Epithelial cell of prostate (primary cell): ENCODE measurements around the gene SORCS2.

Source experiments
- DNase-seq: peaks from one replicate; pipeline ENCODE4 v3.0.0-alpha.2; 2011; ENCODE audit warnings: low read depth, low spot score
- H3K27ac ChIP-seq: fragments of 450-650 bp; 2 replicates; pipeline ENCODE4 v1.5.1; 2017; ENCODE audit warnings: mild to moderate bottlenecking

Gene SORCS2

DNA sequence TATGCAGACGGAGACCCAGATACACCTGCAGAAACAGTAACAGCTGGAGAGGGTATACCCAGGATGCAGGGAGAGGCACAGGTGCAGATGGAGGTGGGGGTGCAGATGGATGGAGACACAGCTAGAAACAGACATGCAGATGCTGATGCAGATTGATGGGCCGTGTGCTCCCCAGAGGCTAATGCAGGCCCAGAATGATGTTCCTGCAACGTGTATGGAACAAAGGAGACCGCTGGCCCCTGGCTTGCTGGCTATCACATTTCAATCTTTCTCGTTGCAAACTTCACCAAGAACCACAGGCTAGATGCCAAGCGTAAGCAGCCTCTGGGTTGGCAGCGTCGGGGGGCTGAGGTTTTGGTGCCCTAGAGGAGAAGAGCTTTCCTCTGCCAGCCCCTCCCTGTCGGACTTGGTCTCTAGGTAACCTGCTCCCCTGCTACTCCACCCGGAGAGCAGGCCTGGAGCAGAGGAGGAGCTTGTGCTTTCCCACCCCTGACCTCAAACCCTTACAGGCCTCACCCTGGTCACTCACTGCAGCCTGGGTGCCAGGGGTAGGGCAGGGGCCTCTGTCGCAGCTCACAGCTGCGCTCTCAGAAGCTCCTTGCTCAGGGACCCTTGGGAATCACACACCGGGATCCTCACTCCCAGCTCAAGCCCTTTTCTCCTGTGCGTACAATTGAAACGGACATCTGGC lies 311.4 kb downstream of the SORCS2 start:
- no peak overlapping the region for H3K27ac ChIP-seq
- no peak for DNase-seq

DNA sequence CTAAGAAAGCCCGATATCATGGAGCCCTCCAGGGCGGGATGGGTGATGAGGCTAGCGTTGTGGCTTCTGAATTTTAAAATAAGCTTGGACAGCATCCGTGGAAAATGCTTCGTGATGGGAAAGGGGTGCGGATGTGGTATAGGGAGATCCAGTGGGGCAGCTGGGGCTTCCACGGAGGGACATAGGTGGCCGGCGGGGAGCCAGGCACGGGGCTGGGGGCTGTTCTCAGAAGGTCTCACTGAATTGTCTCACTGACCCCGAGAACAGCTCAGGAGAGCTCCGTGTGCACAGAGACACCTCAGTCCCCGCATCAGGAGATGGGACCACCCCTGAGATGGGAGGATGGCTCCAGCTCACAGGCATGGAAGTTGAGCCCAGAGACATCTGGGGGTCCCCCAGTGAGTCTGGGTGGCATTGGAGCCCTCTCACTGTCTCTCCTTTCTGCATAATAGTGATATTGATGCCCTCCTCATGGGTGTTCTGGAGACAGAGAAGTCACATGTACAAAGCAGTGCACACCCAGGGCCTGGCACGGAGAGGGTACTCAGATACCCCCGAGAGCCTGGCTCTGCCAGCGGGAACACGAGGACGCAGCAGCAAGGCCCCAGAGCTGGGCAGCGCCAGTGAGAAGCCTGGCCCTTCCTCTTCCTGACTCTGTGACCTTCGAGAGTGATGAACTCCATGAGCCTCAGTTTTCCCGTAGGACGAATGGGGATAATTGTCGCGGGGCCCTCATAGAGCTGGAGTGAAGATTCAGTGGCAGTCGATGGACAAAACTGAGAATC lies 313.0 kb downstream of the SORCS2 start:
- DNase-seq = no peak
- H3K27ac ChIP-seq = no peak overlapping the region

DNA sequence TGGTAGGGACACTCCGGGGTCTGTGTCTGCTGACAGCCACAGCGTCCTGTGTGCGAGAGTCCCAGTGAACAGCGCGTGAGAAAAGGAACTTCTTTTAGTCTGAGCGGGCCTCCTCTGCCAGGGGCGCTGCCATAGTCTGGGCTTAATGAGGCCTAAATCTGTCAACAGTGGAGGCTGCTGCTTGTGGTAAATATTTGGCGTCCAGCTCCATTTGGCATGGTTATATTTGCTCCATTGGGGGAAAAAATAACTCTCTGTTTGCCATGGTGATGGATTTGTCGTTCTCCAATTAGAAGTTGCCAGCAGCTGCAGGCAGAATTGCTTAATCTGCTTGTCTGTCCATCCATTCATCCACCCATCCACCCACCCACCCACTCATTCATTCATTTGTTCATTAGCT lies 313.8 kb downstream of the SORCS2 start:
- DNase-seq = no peak
- no peak overlapping the region for H3K27ac ChIP-seq

DNA sequence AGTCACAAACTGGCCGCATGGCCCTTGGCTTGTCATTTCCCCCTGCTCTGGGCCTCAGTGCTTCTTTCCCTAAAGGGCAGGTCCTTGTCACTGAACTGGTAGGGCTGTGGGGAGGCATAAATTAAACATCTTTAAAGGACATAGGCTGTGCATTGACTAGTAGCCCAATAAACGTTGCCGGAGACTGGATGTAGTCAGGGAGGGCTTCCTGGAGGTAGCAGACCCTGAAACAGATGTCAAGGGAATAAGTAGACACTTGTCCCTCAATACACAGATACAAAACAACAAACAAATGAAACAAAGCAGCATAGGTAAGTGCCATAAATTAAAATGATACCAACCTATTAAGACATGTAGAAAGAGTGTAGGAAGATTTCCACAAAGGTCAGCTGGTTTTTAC lies 314.2 kb downstream of the SORCS2 start:
- DNase-seq = no peak
- no peak overlapping the region for H3K27ac ChIP-seq

DNA sequence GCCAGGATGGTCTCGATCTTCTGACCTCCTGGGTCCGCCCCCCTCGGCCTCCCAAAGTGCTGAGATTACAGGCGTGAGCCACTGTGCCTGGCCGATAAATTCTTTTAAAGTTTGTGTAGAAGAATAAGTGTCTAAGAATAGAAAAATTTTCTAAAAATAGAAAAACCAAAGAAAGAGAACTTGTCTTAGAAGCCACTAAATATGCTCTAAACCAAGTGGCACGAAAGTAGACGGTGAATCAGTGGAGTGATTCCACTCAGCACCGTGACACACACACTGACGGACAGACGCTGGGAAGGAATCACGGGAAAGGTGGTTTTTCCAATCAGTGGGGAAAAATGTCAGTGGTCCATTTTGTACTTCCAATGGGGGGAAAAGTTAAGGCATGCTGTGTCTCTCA lies 315.0 kb downstream of the SORCS2 start:
- H3K27ac ChIP-seq = no peak overlapping the region
- DNase-seq = no peak

DNA sequence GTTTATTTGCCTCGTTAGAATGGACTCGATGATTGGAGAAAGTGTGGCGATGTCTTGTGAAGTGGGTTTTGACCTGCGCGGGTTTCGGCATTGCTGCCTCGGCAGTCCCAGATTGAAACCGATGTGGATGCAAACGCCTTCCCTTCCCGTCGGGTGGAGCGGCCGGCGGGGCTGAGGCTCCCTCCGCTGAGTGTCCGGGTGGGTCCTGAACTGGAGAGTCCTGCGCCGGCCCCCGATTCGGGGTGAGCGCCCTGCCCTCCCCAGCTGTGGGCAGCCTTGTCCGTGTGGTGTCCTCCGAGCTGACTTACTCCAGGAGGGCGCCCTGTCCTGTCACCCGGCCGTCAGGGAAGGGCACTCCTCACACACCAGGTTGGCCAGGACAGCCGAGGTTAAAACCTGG lies 317.7 kb downstream of the SORCS2 start:
- DNase-seq = no peak
- no peak overlapping the region for H3K27ac ChIP-seq

DNA sequence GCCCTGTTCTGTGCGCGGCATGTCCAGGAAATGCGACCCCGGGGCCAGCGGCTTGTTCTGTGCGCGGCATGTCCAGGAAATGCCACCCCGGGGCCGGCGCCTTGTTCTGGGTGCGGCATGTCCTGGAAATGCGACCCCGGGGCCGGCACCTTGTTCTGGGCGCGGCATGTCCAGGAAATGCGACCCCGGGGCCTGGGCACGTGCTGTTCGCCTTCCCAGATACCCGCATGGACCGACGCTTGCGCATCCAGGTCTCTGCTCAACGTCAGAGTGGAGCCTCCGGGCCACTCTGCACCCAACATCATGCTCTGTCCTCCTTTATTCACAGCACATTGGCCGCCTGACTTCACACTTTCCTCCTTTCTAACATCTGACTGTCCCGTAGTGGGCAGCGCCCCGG lies 318.2 kb downstream of the SORCS2 start:
- no peak for DNase-seq
- H3K27ac ChIP-seq = no peak overlapping the region

DNA sequence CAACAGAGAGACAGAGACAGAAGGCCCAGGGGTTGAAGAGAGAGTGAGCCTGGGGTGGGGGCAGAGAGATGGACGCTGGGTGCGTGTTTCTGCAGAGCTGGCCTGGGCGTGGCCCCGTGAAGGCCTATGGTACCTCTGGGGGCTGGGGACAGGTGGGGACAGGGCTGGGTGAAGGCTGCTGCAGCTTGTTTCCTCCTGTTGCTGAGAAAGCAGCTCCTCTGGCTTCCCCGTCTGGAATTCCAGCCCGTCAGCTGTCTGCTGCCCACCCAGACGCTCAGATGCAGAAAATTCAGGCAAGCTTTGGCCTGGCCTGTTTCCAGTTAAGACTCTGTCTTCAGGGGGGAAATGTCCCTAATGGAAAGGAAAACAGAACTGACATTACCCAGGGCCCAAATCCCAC lies 319.2 kb downstream of the SORCS2 start:
- no peak overlapping the region for H3K27ac ChIP-seq
- no peak for DNase-seq

DNA sequence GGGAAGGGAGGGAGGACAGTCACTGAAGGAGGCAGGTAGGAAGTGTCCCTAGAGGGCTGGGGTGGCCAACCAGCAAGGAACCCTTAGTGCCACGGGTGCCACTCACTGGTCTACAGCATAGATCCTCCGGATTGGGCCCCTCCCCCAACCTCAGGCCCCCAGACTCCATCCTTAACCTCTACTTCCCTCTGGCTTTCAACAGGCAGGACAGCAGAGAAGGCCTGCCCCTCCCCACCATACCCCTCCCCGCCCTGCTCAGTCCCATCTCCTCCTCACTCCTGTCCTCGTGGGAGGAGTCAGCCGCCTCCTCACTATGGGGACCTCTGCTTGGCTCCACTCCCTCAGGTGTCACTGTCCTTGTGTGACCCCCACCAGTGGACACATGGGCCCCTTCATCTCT lies 320.1 kb downstream of the SORCS2 start:
- H3K27ac ChIP-seq = no peak overlapping the region
- no peak for DNase-seq

DNA sequence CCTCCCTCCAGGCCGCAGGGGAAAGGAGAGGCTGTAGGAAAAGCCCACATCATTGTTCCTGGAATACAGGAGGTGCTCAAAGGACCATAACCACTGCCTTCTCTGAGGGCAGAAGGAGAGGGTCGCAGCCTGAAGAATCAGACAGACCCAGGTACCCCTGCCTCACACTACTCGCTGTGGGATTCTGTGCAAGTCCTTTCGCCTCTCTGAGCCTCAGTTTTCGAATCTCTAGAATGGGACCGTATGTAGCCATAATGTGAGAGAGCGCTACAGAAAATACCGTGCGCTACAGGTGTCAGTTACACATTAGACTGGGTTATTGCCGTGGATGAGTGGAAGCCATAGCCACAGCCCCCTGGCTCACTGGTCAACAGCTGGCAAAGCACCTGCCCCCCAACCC lies 320.6 kb downstream of the SORCS2 start:
- no peak overlapping the region for H3K27ac ChIP-seq
- no peak for DNase-seq

DNA sequence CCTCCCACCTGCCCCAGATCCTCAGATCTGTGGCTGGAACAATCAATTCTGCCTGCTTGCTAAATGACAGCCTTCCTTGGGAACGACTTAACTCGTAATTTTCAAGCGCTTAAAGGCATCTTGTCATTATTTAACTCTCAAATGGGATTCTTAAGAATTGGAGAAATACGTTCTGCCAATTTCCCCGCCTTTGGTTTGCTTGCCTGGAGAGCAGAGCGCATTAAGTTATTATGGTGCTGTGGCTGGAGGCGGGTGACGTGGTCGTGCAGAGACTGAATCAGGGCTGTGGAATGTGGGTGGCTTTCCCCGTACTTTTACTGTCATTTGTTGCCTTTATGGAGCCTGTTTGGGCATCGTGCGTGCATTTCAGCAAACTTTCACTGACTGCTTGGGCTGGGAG lies 321.3 kb downstream of the SORCS2 start:
- no peak overlapping the region for H3K27ac ChIP-seq
- DNase-seq = no peak

DNA sequence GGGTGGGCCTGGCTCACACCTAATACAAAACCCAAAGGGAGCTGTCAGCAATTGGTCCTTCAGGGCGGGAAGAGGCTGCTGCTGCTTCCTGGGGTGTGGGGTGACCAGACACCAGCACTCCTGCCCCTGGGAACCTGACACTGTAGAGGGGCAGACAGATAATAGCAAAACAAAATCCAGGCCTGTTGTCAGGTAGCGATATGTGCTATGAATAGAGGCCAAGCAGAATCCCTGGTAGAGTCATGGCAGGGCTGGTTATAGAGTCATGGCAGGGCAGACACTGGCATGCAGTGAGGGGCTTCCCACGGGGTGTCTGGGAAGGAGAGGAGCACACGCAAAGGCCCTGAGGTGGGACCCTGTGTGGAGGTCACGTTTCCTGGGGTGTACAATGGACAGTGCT lies 321.9 kb downstream of the SORCS2 start:
- DNase-seq = no peak
- no peak overlapping the region for H3K27ac ChIP-seq

DNA sequence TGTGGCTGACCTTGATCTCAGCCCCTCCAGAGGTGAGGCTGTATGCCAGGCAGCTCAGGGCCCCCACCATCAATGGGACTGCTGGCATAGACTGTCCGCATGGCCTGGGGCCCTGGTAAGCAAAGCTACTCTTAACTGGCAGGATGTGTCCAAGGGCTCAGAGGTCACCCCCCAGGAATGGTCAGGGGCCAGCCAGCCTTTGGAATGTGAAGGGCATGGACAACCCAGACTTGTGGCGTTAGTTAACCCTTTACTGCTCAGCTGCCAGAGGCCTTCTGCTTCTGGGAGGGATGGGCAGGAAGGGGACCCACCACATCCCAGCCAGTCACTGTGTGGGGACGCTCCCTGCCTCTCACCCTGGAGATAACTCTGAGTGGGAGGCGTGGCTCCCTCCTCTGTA lies 322.5 kb downstream of the SORCS2 start:
- no peak overlapping the region for H3K27ac ChIP-seq
- DNase-seq = no peak

DNA sequence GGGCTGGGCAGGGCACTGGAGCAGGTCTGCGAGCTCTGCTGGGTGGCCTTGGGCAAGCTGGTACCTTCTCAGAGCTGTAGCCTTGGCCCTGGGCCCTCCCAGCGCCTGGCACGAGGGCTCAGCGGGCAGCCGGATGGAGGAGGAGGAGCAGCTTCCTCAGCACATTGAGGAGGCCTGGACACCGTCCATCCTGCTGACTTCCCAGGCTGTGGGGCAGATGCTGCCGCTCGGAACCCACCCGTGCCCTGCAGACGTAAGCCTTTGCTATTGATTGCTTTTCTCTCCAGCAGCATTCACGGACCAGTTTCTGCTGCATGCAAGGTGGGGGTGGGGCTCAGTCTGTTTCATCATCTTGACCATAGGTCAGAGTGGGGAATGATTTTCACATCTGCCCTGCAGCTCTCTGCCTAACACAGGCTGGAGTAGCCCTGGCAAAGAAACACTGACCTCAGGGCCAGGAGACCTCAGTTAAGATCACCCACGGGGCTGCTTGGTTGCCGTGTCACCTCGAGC lies 323.1 kb downstream of the SORCS2 start:
- no peak overlapping the region for H3K27ac ChIP-seq

DNA sequence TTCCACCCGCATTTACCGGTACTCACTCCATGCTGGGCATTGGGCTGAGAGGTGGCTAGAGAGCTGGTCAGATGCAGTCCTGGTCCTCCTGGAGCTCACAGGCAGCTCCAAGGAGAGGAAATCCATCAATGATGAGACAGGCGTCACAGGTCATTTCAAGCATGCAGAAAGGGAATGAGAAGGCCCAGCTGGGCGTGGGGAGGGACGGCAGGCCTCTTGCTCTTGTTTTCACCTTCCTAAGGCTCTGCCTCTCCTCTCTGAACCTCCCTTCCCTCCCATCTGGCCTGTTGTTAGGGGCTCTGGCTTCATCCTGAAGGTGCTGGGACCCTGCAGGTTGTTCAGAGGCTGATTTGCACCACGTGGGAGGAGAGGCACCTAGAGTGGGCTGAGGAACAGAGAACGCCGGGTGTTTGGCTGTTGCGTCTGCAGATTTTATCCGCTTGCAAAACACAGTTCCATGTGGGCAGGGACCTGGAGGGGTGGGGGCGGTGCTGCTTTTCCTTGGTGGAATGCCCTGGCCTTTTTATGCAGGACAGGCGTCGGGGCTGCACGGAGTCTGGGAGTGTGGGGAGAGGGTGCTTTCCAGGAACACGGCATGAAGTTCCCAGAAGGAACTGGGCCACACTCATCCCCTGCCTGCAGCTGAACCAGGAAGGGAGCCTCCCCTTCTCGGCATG lies 323.9 kb downstream of the SORCS2 start:
- no peak for DNase-seq
- no peak overlapping the region for H3K27ac ChIP-seq

More for the DNA sequence above, 323.1 kb downstream of the SORCS2 start:
- no peak for DNase-seq

DNA sequence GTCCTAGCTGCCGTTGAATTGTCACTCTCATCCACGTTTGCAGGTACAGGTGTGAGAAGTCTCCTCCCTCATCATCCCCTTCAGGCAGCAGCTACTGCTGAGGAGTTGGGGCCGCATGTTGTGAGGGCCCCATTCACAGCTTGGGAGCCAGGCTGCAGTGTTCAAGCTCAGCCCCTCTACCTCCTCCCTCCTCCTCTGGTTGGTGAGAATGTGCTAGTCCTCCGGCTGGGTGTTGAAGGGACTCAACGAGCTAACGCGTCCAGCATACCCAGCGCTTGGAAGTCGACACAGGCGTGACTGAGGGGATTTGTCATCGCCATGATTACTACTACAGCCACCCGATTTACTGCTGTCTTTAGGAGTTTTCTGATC lies 324.4 kb downstream of the SORCS2 start:
- no peak overlapping the region for H3K27ac ChIP-seq
- DNase-seq = no peak

DNA sequence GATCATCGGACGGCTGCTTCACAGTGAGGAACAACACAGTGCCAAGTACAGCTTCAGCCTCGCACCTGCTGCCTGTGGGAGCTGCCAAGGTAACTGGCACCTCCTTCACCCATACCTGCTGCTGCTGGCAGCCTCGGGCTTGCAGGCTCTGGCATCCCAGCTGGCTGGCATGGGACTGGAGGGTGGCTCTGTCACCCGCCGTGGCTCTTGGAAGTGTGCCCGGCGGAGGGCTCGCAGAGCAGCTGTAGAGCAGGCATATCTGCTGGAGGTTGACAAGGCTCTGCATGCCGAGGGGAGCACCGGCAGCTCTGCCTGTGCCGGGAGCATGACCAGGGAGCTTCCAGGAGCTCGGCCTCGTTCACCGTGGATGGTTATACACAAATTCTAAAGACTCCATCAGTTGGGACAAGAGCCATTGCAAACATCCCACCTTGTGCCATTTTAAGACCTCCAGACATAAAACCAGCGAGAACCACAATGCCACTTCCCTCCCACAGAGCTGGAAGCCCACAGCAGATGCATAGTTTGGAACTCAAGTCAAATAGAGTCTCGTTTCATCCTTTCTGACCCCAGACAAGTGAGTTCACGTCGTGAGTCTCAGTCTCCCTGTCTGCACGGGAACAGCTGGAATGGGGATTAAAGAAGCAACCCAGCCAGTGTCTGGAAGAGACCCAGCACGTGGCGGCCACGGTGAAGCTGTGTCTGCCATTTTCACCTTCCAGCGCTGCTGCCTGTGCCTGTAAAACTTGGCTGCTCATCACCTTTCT lies 326.7 kb downstream of the SORCS2 start:
- DNase-seq = no peak
- no peak overlapping the region for H3K27ac ChIP-seq

DNA sequence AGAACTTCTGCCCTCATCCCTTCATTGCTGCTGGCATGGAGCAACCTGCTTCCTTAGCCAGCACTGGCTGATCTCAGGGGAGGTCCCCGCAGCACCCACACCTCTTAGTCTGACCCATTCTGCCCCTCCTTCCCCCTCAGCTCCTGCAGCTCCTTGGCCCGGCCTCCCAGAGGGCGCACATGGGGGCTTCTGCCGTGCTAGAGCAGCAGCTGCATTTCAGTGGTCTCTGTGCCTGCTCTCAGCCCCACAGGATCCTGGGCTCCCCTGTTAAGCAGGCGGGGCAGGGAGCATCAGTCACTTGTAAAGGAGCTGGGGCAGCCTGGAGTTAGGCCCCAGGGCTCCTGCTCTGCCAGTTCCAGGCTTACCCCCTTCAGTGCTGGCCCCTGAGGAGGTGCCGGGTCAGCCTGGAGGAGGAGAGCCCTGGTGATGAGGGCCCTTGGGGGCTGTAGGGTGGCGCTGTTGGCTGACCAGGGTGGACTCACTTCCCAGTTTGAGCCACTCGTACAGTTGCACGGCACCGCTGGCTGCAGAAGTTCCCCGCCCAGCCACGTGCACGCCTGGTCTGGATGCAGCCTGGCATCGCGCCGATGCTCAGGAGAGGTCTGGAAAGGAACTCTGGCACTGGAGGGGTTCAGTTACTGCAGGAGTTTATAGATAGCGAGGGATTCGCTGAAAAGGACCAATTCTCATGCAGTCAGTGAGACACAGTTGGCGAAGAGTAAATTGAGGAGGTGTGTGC lies 327.5 kb downstream of the SORCS2 start:
- H3K27ac ChIP-seq = no peak overlapping the region
- DNase-seq = no peak

DNA sequence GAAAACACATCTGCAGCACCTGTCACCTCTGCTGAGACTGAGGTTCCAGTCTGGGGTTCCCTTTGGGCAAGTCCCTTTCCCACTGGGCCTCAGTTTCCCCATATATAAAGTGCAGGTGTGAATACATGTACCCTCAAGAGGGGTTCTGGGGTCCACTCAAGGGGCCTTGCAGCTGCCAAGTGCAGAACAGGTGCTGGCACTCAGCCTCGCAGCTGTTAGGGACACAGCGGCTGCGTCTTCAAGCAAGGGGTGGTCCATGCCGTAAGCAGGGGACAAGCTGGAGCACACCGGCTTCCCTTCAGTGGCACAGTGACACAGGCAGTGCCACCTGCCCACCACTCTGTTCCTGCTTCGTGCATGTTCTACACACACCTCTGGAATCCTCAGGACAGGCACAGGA lies 329.3 kb downstream of the SORCS2 start:
- no peak for DNase-seq

More for the DNA sequence above, 329.3 kb downstream of the SORCS2 start:
- no peak overlapping the region for H3K27ac ChIP-seq
